CD4-positive, alpha-beta memory T cell (primary cell): ENCODE data around the gene NUB1. TPM values are rescaled to one million over a fixed set of nuclear protein-coding genes. Genes with fewer than 3 reads are reported as not detected.

Experiments
- CTCF ChIA-PET: fragments of 350-600 bp; sonication (Branson Sonifier 250); formaldehyde crosslinking; loops from one replicate; lab custom pipeline; 2021; ENCODE audit warnings: inconsistent platforms; ENCODE audit not compliant: partially characterized antibody; lab: Charles Lee
- POLR2A ChIA-PET: fragments of 350-600 bp; sonication (Branson Sonifier 250); formaldehyde crosslinking; loops from one replicate; lab custom pipeline; 2021; ENCODE audit not compliant: partially characterized antibody; lab: Charles Lee
- DNase-seq, 5 donors: peaks; one replicate each; pipeline versions ENCODE4 v3.0.0 to v3.0.0-alpha.2; 2020 to 2022; ENCODE audit warnings: mixed read lengths in 1 of 5
- H3K27ac ChIP-seq: one replicate; pipeline ENCODE4 v1.7.0; 2013; ENCODE audit warnings: low read depth, low read length
- H3K27me3 ChIP-seq: 2 replicates; pipeline ENCODE4 v1.7.0; 2013; ENCODE audit warnings: mild to moderate bottlenecking, low read length, moderate library complexity; ENCODE audit not compliant: insufficient read depth
- H3K36me3 ChIP-seq: 2 replicates; pipeline ENCODE4 v1.7.0; 2013; ENCODE audit warnings: mild to moderate bottlenecking, low read length, moderate library complexity; ENCODE audit not compliant: insufficient read depth
- H3K4me1 ChIP-seq: 2 replicates; pipeline ENCODE4 v1.7.0; 2013; ENCODE audit warnings: mild to moderate bottlenecking, low read length, moderate library complexity; ENCODE audit not compliant: insufficient read depth
- H3K4me3 ChIP-seq, 2 donors: one replicate each; pipeline ENCODE4 v1.7.0; 2013; ENCODE audit warnings: low read length in 2 of 2, mild to moderate bottlenecking in 1 of 2
- H3K9me3 ChIP-seq, 2 donors: one replicate each; pipeline ENCODE4 v1.7.0; 2013; ENCODE audit warnings: low read length in 2 of 2, control low read depth in 1 of 2; ENCODE audit not compliant: control insufficient read depth in 1 of 2
- H3K27ac Mint-ChIP-seq, 7 donors: one replicate each; pipeline ENCODE4 v1.8.0; 2020 to 2021; ENCODE audit warnings: mixed read lengths in 7 of 7, mild to moderate bottlenecking in 6 of 7, inconsistent platforms in 3 of 7, moderate library complexity in 3 of 7
- H3K27me3 Mint-ChIP-seq, 2 donors: one replicate each; pipeline ENCODE4 v1.8.0; 2020 to 2021; ENCODE audit warnings: mixed read lengths in 2 of 2
- H3K36me3 Mint-ChIP-seq, 2 donors: one replicate each; pipeline ENCODE4 v1.8.0; 2020 to 2021; ENCODE audit warnings: mixed read lengths in 2 of 2, inconsistent platforms in 1 of 2, mild to moderate bottlenecking in 1 of 2
- H3K4me1 Mint-ChIP-seq, 4 donors: one replicate each; pipeline ENCODE4 v1.8.0; 2020 to 2021; ENCODE audit warnings: mixed read lengths in 4 of 4, mild to moderate bottlenecking in 1 of 4
- H3K4me3 Mint-ChIP-seq, 8 donors: one replicate each; pipeline ENCODE4 v1.8.0; 2020 to 2021; ENCODE audit warnings: mixed read lengths in 8 of 8, mild to moderate bottlenecking in 7 of 8, moderate library complexity in 6 of 8, inconsistent platforms in 3 of 8
- H3K9me3 Mint-ChIP-seq, 8 donors: one replicate each; pipeline ENCODE4 v1.8.0; 2020 to 2021; ENCODE audit warnings: mixed read lengths in 8 of 8, mild to moderate bottlenecking in 5 of 8, inconsistent platforms in 3 of 8, moderate library complexity in 1 of 8
- intact Hi-C: fragments of 100-400 bp; cut with micrococcal nuclease; formaldehyde crosslinking; loops from one replicate; pipeline ENCODE4 v1.15.1; 2023
- polyA plus RNA-seq, 2 donors: library from polyadenylated mRNA; unstranded; fragments of 300-500 nt; fragmentation: Illumina TruSeq; gene quantifications; one replicate each; pipeline ENCODE4 v1.2.3, GENCODE V29; 2021
- total RNA-seq, 2 experiments: library from RNA; stranded (reverse); gene quantifications; one replicate each; pipeline ENCODE4 v1.2.3, GENCODE V29; 2021

The NUB1 gene
- total and polyA plus RNA-seq, 4 experiments from 2014 or later, result 50.1 to 119 (median 96.4) TPM

- ChIA-PET CTCF (interaction anchor here (0.5 to 1.8 kb wide), 4 partner anchors 12 to 53 kb away, joined by 3 to 4 read pairs (median 4); no protein-coding TSS in a partner anchor), POLR2A (interaction anchor here (1.5 kb wide), 1 partner anchor 13 kb away, joined by 4 read pairs; no protein-coding TSS in a partner anchor)
- Mint-ChIP-seq H3K27me3 (no peaks in the 10 kb centered on the region), H3K4me3 (no peak overlapping the region), H3K4me1 (peaks cover 6 to 17% (median 11%) of the 10 kb centered on the region in 4 donors), H3K27ac (no peak overlapping the region), H3K36me3 (peaks cover 2 to 9% of the 10 kb centered on the region in 2 donors), H3K9me3 (peaks cover 0 to 31% (median 11%) of the 10 kb centered on the region in 8 donors)
- no peak for DNase-seq
- H3K4me1 ChIP-seq, result peaks cover 19% of the 10 kb centered on the region
- no peak overlapping the region for H3K27ac ChIP-seq
- H3K36me3 ChIP-seq, result no peaks in the 10 kb centered on the region
- H3K4me3 ChIP-seq, result no peak overlapping the region
- intact Hi-C loops, result no loop called here
- H3K9me3 ChIP-seq, result peaks cover 0 to 8% of the 10 kb centered on the region in 2 donors
- no peaks in the 10 kb centered on the region for H3K27me3 ChIP-seq
Observed at GRCh38 chr7:151423226-151423625, 81.6 kb downstream of the NUB1 start.

GRCh38 chr7:151423936-151424335 lies 82.3 kb downstream of the NUB1 start:
- Mint-ChIP-seq H3K9me3 (peaks cover 0 to 29% (median 9%) of the 10 kb centered on the region in 8 donors), H3K27ac (no peak overlapping the region), H3K36me3 (peaks cover 0 to 8% of the 10 kb centered on the region in 2 donors), H3K4me1 (peaks cover 12 to 24% (median 18%) of the 10 kb centered on the region in 4 donors), H3K4me3 (no peak overlapping the region), H3K27me3 (no peaks in the 10 kb centered on the region)
- Histone ChIP-seq H3K27ac (no peak overlapping the region), H3K27me3 (no peaks in the 10 kb centered on the region), H3K4me1 (peaks cover 27% of the 10 kb centered on the region), H3K4me3 (no peak overlapping the region), H3K36me3 (no peaks in the 10 kb centered on the region), H3K9me3 (peaks cover 0 to 8% of the 10 kb centered on the region in 2 donors)
- ChIA-PET POLR2A (interaction anchor here (1.5 kb wide), 1 partner anchor 13 kb away, joined by 4 read pairs; no protein-coding TSS in a partner anchor), CTCF (interaction anchor here (0.5 to 0.9 kb wide), 3 partner anchors 23 to 108 kb away, joined by 3 to 4 read pairs (median 4); no protein-coding TSS in a partner anchor)
- DNase-seq, result no peak
- intact Hi-C loops, result no loop called here

- Mint-ChIP-seq H3K27me3 (no peaks in the 10 kb centered on the region), H3K4me1 (peaks cover 19 to 32% (median 26%) of the 10 kb centered on the region in 4 donors), H3K4me3 (no peak overlapping the region), H3K36me3 (peaks cover 0 to 8% of the 10 kb centered on the region in 2 donors), H3K27ac (peak overlapping the region in 3 of 7 donors; percentile 25 to 61 (median 29)), H3K9me3 (peaks cover 0 to 27% (median 7%) of the 10 kb centered on the region in 8 donors)
- H3K4me3 ChIP-seq, result no peak overlapping the region
- H3K27ac ChIP-seq, result no peak overlapping the region
- intact Hi-C loops, result no loop called here
- H3K36me3 ChIP-seq, result no peaks in the 10 kb centered on the region
- no peak for DNase-seq
- H3K9me3 ChIP-seq, result peaks cover 0 to 8% of the 10 kb centered on the region in 2 donors
- ChIA-PET CTCF (no interaction called here), POLR2A (interaction anchor here (1.3 kb wide), 1 partner anchor 15 kb away, joined by 3 read pairs; the partner anchor contains the start of gene WDR86)
- H3K27me3 ChIP-seq, result no peaks in the 10 kb centered on the region
- peaks cover 35% of the 10 kb centered on the region for H3K4me1 ChIP-seq
Observed at GRCh38 chr7:151424799-151425198, 83.2 kb downstream of the NUB1 start.

GRCh38 chr7:151425670-151426440 lies 84.2 kb downstream of the NUB1 start:
- H3K4me3 Mint-ChIP-seq, result no peak overlapping the region
- no peak overlapping the region for H3K27ac ChIP-seq
- no peak for DNase-seq
- H3K9me3 ChIP-seq, result no peaks in the 10 kb centered on the region
- peaks cover 0 to 16% (median 0%) of the 10 kb centered on the region in 8 donors for H3K9me3 Mint-ChIP-seq
- peaks cover 46% of the 10 kb centered on the region for H3K4me1 ChIP-seq
- peaks cover 27 to 43% (median 35%) of the 10 kb centered on the region in 4 donors for H3K4me1 Mint-ChIP-seq
- peak overlapping the region in 3 of 7 donors; percentile 9 to 23 (median 9) for H3K27ac Mint-ChIP-seq
- no peak overlapping the region for H3K4me3 ChIP-seq
- H3K36me3 ChIP-seq, result no peaks in the 10 kb centered on the region
- no peaks in the 10 kb centered on the region for H3K27me3 Mint-ChIP-seq
- peaks cover 0 to 8% of the 10 kb centered on the region in 2 donors for H3K36me3 Mint-ChIP-seq
- intact Hi-C loops, result no loop called here
- CTCF ChIA-PET, result interaction anchor here (1.4 kb wide), 1 partner anchor 548 kb away, joined by 3 read pairs; no protein-coding TSS in a partner anchor
- no peaks in the 10 kb centered on the region for H3K27me3 ChIP-seq
- POLR2A ChIA-PET, result interaction anchor here (1.0 to 1.3 kb wide), 2 partner anchors 16 to 23 kb away, joined by 3 read pairs; partner anchors contain the start of gene WDR86

GRCh38 chr7:151426441-151426903 lies 84.9 kb downstream of the NUB1 start:
- Mint-ChIP-seq H3K4me1 (peaks cover 30 to 49% (median 39%) of the 10 kb centered on the region in 4 donors), H3K9me3 (peaks cover 0 to 12% (median 0%) of the 10 kb centered on the region in 8 donors), H3K27me3 (no peaks in the 10 kb centered on the region), H3K4me3 (no peak overlapping the region), H3K36me3 (peaks cover 0 to 8% of the 10 kb centered on the region in 2 donors), H3K27ac (peak overlapping the region in 4 of 7 donors; percentile 9 to 23 (median 14))
- H3K4me3 ChIP-seq, result no peak overlapping the region
- intact Hi-C loops, result no loop called here
- no peak for DNase-seq
- H3K27ac ChIP-seq, result no peak overlapping the region
- no peaks in the 10 kb centered on the region for H3K27me3 ChIP-seq
- peaks cover 52% of the 10 kb centered on the region for H3K4me1 ChIP-seq
- POLR2A ChIA-PET, result interaction anchor here (1.0 kb wide), 1 partner anchor 22 kb away, joined by 3 read pairs; no protein-coding TSS in a partner anchor
- H3K9me3 ChIP-seq, result no peaks in the 10 kb centered on the region
- CTCF ChIA-PET, result interaction anchor here (1.4 kb wide), 1 partner anchor 548 kb away, joined by 3 read pairs; no protein-coding TSS in a partner anchor
- no peaks in the 10 kb centered on the region for H3K36me3 ChIP-seq

GRCh38 chr7:151426904-151427704 lies 85.5 kb downstream of the NUB1 start:
- DNase-seq, result no peak
- intact Hi-C loops, result no loop called here
- Histone ChIP-seq H3K27ac (peak overlapping the region; percentile 29), H3K4me3 (no peak overlapping the region), H3K9me3 (no peaks in the 10 kb centered on the region), H3K27me3 (no peaks in the 10 kb centered on the region), H3K4me1 (peaks cover 58% of the 10 kb centered on the region), H3K36me3 (no peaks in the 10 kb centered on the region)
- Mint-ChIP-seq H3K4me3 (no peak overlapping the region), H3K27me3 (no peaks in the 10 kb centered on the region), H3K9me3 (peaks cover 0 to 5% (median 0%) of the 10 kb centered on the region in 8 donors), H3K4me1 (peaks cover 31 to 55% (median 43%) of the 10 kb centered on the region in 4 donors), H3K27ac (peak overlapping the region in 2 of 7 donors; percentile 19 to 77), H3K36me3 (peaks cover 0 to 3% of the 10 kb centered on the region in 2 donors)
- ChIA-PET CTCF (interaction anchor here (1.3 to 1.4 kb wide), 2 partner anchors 112 to 549 kb away, joined by 3 read pairs; no protein-coding TSS in a partner anchor), POLR2A (interaction anchor here (1.0 kb wide), 1 partner anchor 22 kb away, joined by 3 read pairs; no protein-coding TSS in a partner anchor)
